K562 treated with DMSO at 1 percent for 48 hours (cell line): ENCODE measurements around the gene FUT7. TPM values are rescaled to one million over a fixed set of nuclear protein-coding genes. Genes with fewer than 3 reads are reported as not detected.

Experiments used
- total RNA-seq: library from RNA; unstranded; fragments of 300-600 nt; gene quantifications from 2 replicates; pipeline ENCODE4 v1.2.3, GENCODE V29; 2022; ENCODE audit warnings: low replicate concordance; ENCODE audit errors: extremely low read depth

Gene FUT7
- not detected in 2 replicates for total RNA-seq

GRCh38 chr9:137031904-137032640 lies at the start of gene FUT7:
TSS of gene FUT7 (minus strand) at chr9:137032088. CDS start at chr9:137031991, 97 bp downstream.

GRCh38 chr9:137077010-137077747 lies 45.3 kb upstream of the FUT7 start, which contains the start of gene UAP1L1:
TSS of gene UAP1L1 (plus strand) at chr9:137077517. CDS start at chr9:137077533, 16 bp downstream.

GRCh38 chr9:137070201-137070905 lies 38.5 kb upstream of the FUT7 start, which contains the start of gene SAPCD2:
TSS of gene SAPCD2 (minus strand) at chr9:137070557. CDS start at chr9:137070460, 97 bp downstream.

GRCh38 chr9:137053944-137054931 lies 22.4 kb upstream of the FUT7 start, which contains the start of gene ENTPD2:
TSS of gene ENTPD2 (minus strand) at chr9:137054061. CDS start at chr9:137053997, 64 bp downstream.

GRCh38 chr9:137046088-137046787 lies 14.3 kb upstream of the FUT7 start, which contains the start of gene NPDC1:
TSS of gene NPDC1 (minus strand) at chr9:137046177. CDS start at chr9:137045989, 188 bp downstream.

GRCh38 chr9:137027369-137028262 lies 4.3 kb downstream of the FUT7 start, which contains the start of gene ABCA2:
TSS of gene ABCA2 (minus strand) at chr9:137028237. CDS start at chr9:137028140, 97 bp downstream.

GRCh38 chr9:136996361-136997292 lies 35.3 kb downstream of the FUT7 start, which contains the start of gene CLIC3:
TSS of gene CLIC3 (minus strand) at chr9:136996568. CDS start at chr9:136996543, 25 bp downstream.

GRCh38 chr9:136991993-136992818 lies 39.7 kb downstream of the FUT7 start, which contains the start of gene PAXX:
TSS of gene PAXX (plus strand) at chr9:136992422. CDS start at chr9:136992444, 22 bp downstream.

GRCh38 chr9:136982232-136983051 lies 49.4 kb downstream of the FUT7 start, which contains the start of gene LCNL1:
TSS of gene LCNL1 (plus strand) at chr9:136982993. CDS start at chr9:136983587, 594 bp downstream.

Other genes starting within 250 kb of the FUT7 start
- not detected in 2 replicates for gene TMEM141, start 240.7 kb downstream of the FUT7 start, total RNA-seq
- not detected in 2 replicates for gene CCDC183, start 235.8 kb downstream of the FUT7 start, total RNA-seq
- 184 TPM in 1 of 2 replicates, not detected in the other for gene RABL6, start 224.1 kb downstream of the FUT7 start, total RNA-seq
- not detected in 2 replicates for gene AJM1, start 189.6 kb downstream of the FUT7 start, total RNA-seq
- not detected in 2 replicates for gene PHPT1, start 182.7 kb downstream of the FUT7 start, total RNA-seq
- gene MAMDC4, start 179.7 kb downstream of the FUT7 start, total RNA-seq = not detected in 2 replicates
- not detected in 2 replicates for gene EDF1, start 165.8 kb downstream of the FUT7 start, total RNA-seq
- not detected in 2 replicates for gene TRAF2, start 145.6 kb downstream of the FUT7 start, total RNA-seq
- gene FBXW5, start 87.3 kb downstream of the FUT7 start, total RNA-seq = not detected in 2 replicates
- gene C8G, start 86.8 kb downstream of the FUT7 start, total RNA-seq = not detected in 2 replicates
- gene LCN12, start 79.8 kb downstream of the FUT7 start, total RNA-seq = not detected in 2 replicates
- not detected in 2 replicates for gene PTGDS, start 54.6 kb downstream of the FUT7 start, total RNA-seq
- not detected in 2 replicates for gene LCNL1, start 49.1 kb downstream of the FUT7 start, total RNA-seq
- gene PAXX, start 39.7 kb downstream of the FUT7 start, total RNA-seq = not detected in 2 replicates
- gene CLIC3, start 35.5 kb downstream of the FUT7 start, total RNA-seq = not detected in 2 replicates
- not detected in 2 replicates for gene ABCA2, start 3.9 kb downstream of the FUT7 start, total RNA-seq
- gene NPDC1, start 14.1 kb upstream of the FUT7 start, total RNA-seq = not detected in 2 replicates
- gene ENTPD2, start 22.0 kb upstream of the FUT7 start, total RNA-seq = not detected in 2 replicates
- not detected in 2 replicates for gene SAPCD2, start 38.5 kb upstream of the FUT7 start, total RNA-seq
- gene UAP1L1, start 45.4 kb upstream of the FUT7 start, total RNA-seq = not detected in 2 replicates
- gene MAN1B1, start 54.9 kb upstream of the FUT7 start, total RNA-seq = 167 TPM in 1 of 2 replicates, not detected in the other
- gene DPP7, start 82.6 kb upstream of the FUT7 start, total RNA-seq = not detected in 2 replicates
- gene GRIN1, start 107.1 kb upstream of the FUT7 start, total RNA-seq = not detected in 2 replicates
- not detected in 2 replicates for gene LRRC26, start 138.0 kb upstream of the FUT7 start, total RNA-seq
- not detected in 2 replicates for gene TMEM210, start 140.0 kb upstream of the FUT7 start, total RNA-seq
- not detected in 2 replicates for gene ANAPC2, start 156.5 kb upstream of the FUT7 start, total RNA-seq
- gene SSNA1, start 156.6 kb upstream of the FUT7 start, total RNA-seq = not detected in 2 replicates
- gene TPRN, start 168.7 kb upstream of the FUT7 start, total RNA-seq = not detected in 2 replicates
- not detected in 2 replicates for gene TMEM203, start 173.6 kb upstream of the FUT7 start, total RNA-seq
- not detected in 2 replicates for gene NDOR1, start 173.6 kb upstream of the FUT7 start, total RNA-seq
- gene RNF208, start 190.2 kb upstream of the FUT7 start, total RNA-seq = not detected in 2 replicates
- not detected in 2 replicates for gene CYSRT1, start 193.1 kb upstream of the FUT7 start, total RNA-seq
- gene RNF224, start 195.4 kb upstream of the FUT7 start, total RNA-seq = not detected in 2 replicates
- not detected in 2 replicates for gene SLC34A3, start 198.8 kb upstream of the FUT7 start, total RNA-seq
- 943 TPM in 1 of 2 replicates, not detected in the other for gene TUBB4B, start 209.2 kb upstream of the FUT7 start, total RNA-seq
- gene STPG3, start 219.2 kb upstream of the FUT7 start, total RNA-seq = not detected in 2 replicates
- gene NELFB, start 223.2 kb upstream of the FUT7 start, total RNA-seq = not detected in 2 replicates
- gene TOR4A, start 245.6 kb upstream of the FUT7 start, total RNA-seq = 87.0 TPM in 1 of 2 replicates, not detected in the other